PFSK-1 (cell line): ENCODE measurements around the gene LRMDA.

Experiments used
- FOXP2 ChIP-seq: optimal IDR thresholded peaks from 2 replicates; pipeline ENCODE3; 2011; ENCODE audit warnings: borderline replicate concordance, control low read depth, inconsistent platforms; ENCODE audit not compliant: insufficient read depth; ENCODE audit errors: extremely low read length, extremely low read depth
- POLR2AphosphoS5 ChIP-seq: IDR thresholded peaks from 2 replicates; pipeline ENCODE4 v1.6.1; 2012; ENCODE audit warnings: low read depth, mild to moderate bottlenecking, control low read depth, low read length, moderate library complexity
- REST ChIP-seq, 2 experiments: IDR thresholded peaks; 2 replicates each; pipeline versions ENCODE4 v1.6.1 to v1.8.0; 2011 to 2012; ENCODE audit warnings: low read depth in 2 of 2, low read length in 2 of 2, control low read depth in 1 of 2, inconsistent platforms in 1 of 2, mild to moderate bottlenecking in 1 of 2, moderate library complexity in 1 of 2; ENCODE audit not compliant: insufficient read depth in 1 of 2
- SIN3A ChIP-seq: IDR thresholded peaks from 2 replicates; pipeline ENCODE4 v1.6.1; 2012; ENCODE audit warnings: mild to moderate bottlenecking, low read length, moderate library complexity, borderline replicate concordance; ENCODE audit not compliant: insufficient read depth
- TAF1 ChIP-seq: IDR thresholded peaks from 2 replicates; pipeline ENCODE4 v1.6.1; 2012; ENCODE audit warnings: low read length, control low read depth, borderline replicate concordance; ENCODE audit not compliant: insufficient read depth

- TF ChIP-seq POLR2AphosphoS5, result no peak
- TF ChIP-seq REST (IDR thresholded peaks at IDR 0.05; ENCODE audit: insufficient read depth in 1 of 2, low read depth in 2 of 2, low read length in 2 of 2), result no peak
- TF ChIP-seq TAF1, result no peak
- TF ChIP-seq SIN3A, result no peak
- no peak for TF ChIP-seq FOXP2
Observed at GRCh38 chr10:76523791-76524351, 1092.4 kb downstream of the LRMDA start.
